ENCODE results near the gene KIF26B. TPM values are rescaled to one million over a fixed set of nuclear protein-coding genes. Genes with fewer than 3 reads are reported as not detected.

KIF26B gene
- total and polyA plus RNA-seq, 8 donors: 0.15 to 3.2 (median 0.89) TPM; not detected in 1

- H3K27ac ChIP-seq: no peak overlapping the region
- H3K4me3 ChIP-seq: no peak overlapping the region
- 77 to 87% (median 81%) methylated on average over 15 of the region's 15 CpGs for WGBS, 5 donors
- no peaks in the 10 kb centered on the region for H3K9me3 ChIP-seq
- peaks cover 0 to 8% (median 3%) of the 10 kb centered on the region in 4 donors for H3K4me1 ChIP-seq
- intact Hi-C loops (cut with DNase I; ENCODE audit: low total_unique reads): no loop called here
- H3K27me3 ChIP-seq: no peaks in the 10 kb centered on the region
- peak in 1 of 2 donors; percentile 43 for DNase-seq
- no peaks in the 10 kb centered on the region for H3K36me3 ChIP-seq
- no peak for TF ChIP-seq POLR2A (IDR thresholded peaks at IDR 0.05)
- no peak for TF ChIP-seq EP300 (IDR thresholded peaks at IDR 0.05)
- TF ChIP-seq POLR2AphosphoS5 (IDR thresholded peaks at IDR 0.05): no peak
- TF ChIP-seq CTCF (IDR thresholded peaks at IDR 0.05): no peak
Measured at GRCh38 chr1:245583575-245584330, 429.0 kb downstream of the KIF26B start.

GRCh38 chr1:245585252-245585959 is 430.6 kb downstream of the KIF26B start:
- H3K4me3 ChIP-seq: no peak overlapping the region
- no peak overlapping the region for H3K27ac ChIP-seq
- H3K4me1 ChIP-seq: peaks cover 0 to 8% (median 3%) of the 10 kb centered on the region in 4 donors
- H3K9me3 ChIP-seq: no peaks in the 10 kb centered on the region
- 49 to 59% (median 53%) methylated on average over 11 of the region's 11 CpGs for WGBS, 5 donors
- no peaks in the 10 kb centered on the region for H3K36me3 ChIP-seq
- peak in 1 of 2 donors; percentile 51 for DNase-seq
- no peaks in the 10 kb centered on the region for H3K27me3 ChIP-seq
- intact Hi-C loops (cut with DNase I; ENCODE audit: low total_unique reads): no loop called here
- TF ChIP-seq CTCF (IDR thresholded peaks at IDR 0.05) (no peak), POLR2AphosphoS5 (IDR thresholded peaks at IDR 0.05) (no peak), EP300 (IDR thresholded peaks at IDR 0.05) (no peak), POLR2A (IDR thresholded peaks at IDR 0.05) (no peak)

- H3K36me3 ChIP-seq: no peaks in the 10 kb centered on the region
- no peak overlapping the region for H3K27ac ChIP-seq
- TF ChIP-seq EP300 (IDR thresholded peaks at IDR 0.05): no peak
- no peak for TF ChIP-seq POLR2A (IDR thresholded peaks at IDR 0.05)
- TF ChIP-seq POLR2AphosphoS5 (IDR thresholded peaks at IDR 0.05): no peak
- no peak for TF ChIP-seq CTCF (IDR thresholded peaks at IDR 0.05)
- intact Hi-C loops (cut with DNase I; ENCODE audit: low total_unique reads): no loop called here
- no peaks in the 10 kb centered on the region for H3K9me3 ChIP-seq
- H3K4me1 ChIP-seq: peaks cover 0 to 8% (median 3%) of the 10 kb centered on the region in 4 donors
- 58 to 84% (median 79%) methylated on average over 11 of the region's 11 CpGs for WGBS, 5 donors
- DNase-seq: peak in 1 of 2 donors; percentile 56
- H3K27me3 ChIP-seq: no peaks in the 10 kb centered on the region
- H3K4me3 ChIP-seq: no peak overlapping the region
Measured at GRCh38 chr1:245587435-245588115, 432.8 kb downstream of the KIF26B start.

GRCh38 chr1:245588116-245588639 is 433.4 kb downstream of the KIF26B start:
- Histone ChIP-seq H3K36me3 (no peaks in the 10 kb centered on the region), H3K9me3 (no peaks in the 10 kb centered on the region), H3K4me3 (no peak overlapping the region), H3K27me3 (no peaks in the 10 kb centered on the region), H3K4me1 (peaks cover 0 to 8% (median 3%) of the 10 kb centered on the region in 4 donors), H3K27ac (no peak overlapping the region)
- TF ChIP-seq EP300 (IDR thresholded peaks at IDR 0.05) (no peak), POLR2A (IDR thresholded peaks at IDR 0.05) (no peak), CTCF (IDR thresholded peaks at IDR 0.05) (no peak), POLR2AphosphoS5 (IDR thresholded peaks at IDR 0.05) (no peak)
- 88 to 95% (median 91%) methylated on average over 10 of the region's 10 CpGs for WGBS, 5 donors
- DNase-seq: no peak
- intact Hi-C loops (cut with DNase I; ENCODE audit: low total_unique reads): no loop called here

Data from stomach (tissue), 9 donors.